Breast epithelium (tissue), 4 donors: ENCODE results near the gene HDAC4. TPM values are rescaled to one million over a fixed set of nuclear protein-coding genes. Genes with fewer than 3 reads are reported as not detected.

Experiments used
- DNase-seq, 2 donors: peaks; one replicate each; pipeline ENCODE4 v3.0.0-alpha.2; 2019; ENCODE audit warnings: low spot score in 2 of 2
- H3K27ac ChIP-seq, 2 donors: fragments of 200-600 bp; sonication (generic) in 1 of 2; one replicate each; pipeline ENCODE4 v1.5.1; 2016 to 2019; ENCODE audit warnings: mild to moderate bottlenecking in 1 of 2
- H3K27me3 ChIP-seq, 2 donors: fragments of 200-600 bp; sonication (generic) in 1 of 2; one replicate each; pipeline versions ENCODE4 v1.5.1 to v1.6.0; 2017 to 2019; ENCODE audit warnings: control low read depth in 1 of 2, mild to moderate bottlenecking in 1 of 2
- H3K36me3 ChIP-seq: fragments of 200-600 bp; one replicate; pipeline ENCODE4 v1.5.1; 2019
- H3K4me1 ChIP-seq, 2 donors: fragments of 200-600 bp; sonication (generic); one replicate each; pipeline ENCODE4 v1.5.1; 2016 to 2019; ENCODE audit warnings: control low read depth in 1 of 2
- H3K4me3 ChIP-seq, 3 donors: fragments of 200-600 bp; sonication (generic); 1 replicate in 2 of 3; 2 replicates in 1 of 3; pipeline ENCODE4 v1.5.1; 2016 to 2019; ENCODE audit warnings: mild to moderate bottlenecking in 3 of 3, moderate library complexity in 2 of 3
- H3K9me3 ChIP-seq, 2 donors: fragments of 200-600 bp; sonication (generic) in 1 of 2; one replicate each; pipeline ENCODE4 v1.5.1; 2016 to 2019; ENCODE audit warnings: control low read depth in 1 of 2
- CTCF ChIP-seq, 3 donors: fragments of 450-650 bp; IDR thresholded peaks; one replicate each; pipeline ENCODE4 v1.5.1; 2016 to 2017; ENCODE audit warnings: antibody characterized with exemption in 3 of 3, mild to moderate bottlenecking in 3 of 3, moderate library complexity in 3 of 3
- POLR2A ChIP-seq: fragments of 450-650 bp; IDR thresholded peaks from one replicate; pipeline ENCODE4 v1.6.1; 2016; ENCODE audit warnings: antibody characterized with exemption, mild to moderate bottlenecking, moderate library complexity
- POLR2AphosphoS5 ChIP-seq, 3 donors: sonication (generic); formaldehyde crosslinking; IDR thresholded peaks; one replicate each; pipeline ENCODE4 v1.6.1; 2017; ENCODE audit warnings: antibody characterized with exemption in 3 of 3
- intact Hi-C: fragments of 100-400 bp; cut with DNase I; formaldehyde crosslinking; loops from one replicate; pipeline ENCODE4 v1.15.1; 2023; ENCODE audit warnings: low total_unique reads
- total RNA-seq, 3 donors: library from RNA; depleted of rRNA; stranded (reverse); fragments of >200 nt; gene quantifications; one replicate each; pipeline ENCODE4 v1.1.0, GENCODE V29; 2016

Gene HDAC4
- total RNA-seq, 3 donors from 2014 or later = 20.3 to 36.0 (median 32.8) TPM

GRCh38 chr2:239166201-239166834 lies 234.5 kb downstream of the HDAC4 start:
- Histone ChIP-seq H3K27me3 (no peaks in the 10 kb centered on the region), H3K4me3 (no peak overlapping the region), H3K9me3 (peaks cover 8 to 9% of the 10 kb centered on the region in 2 donors), H3K4me1 (no peaks in the 10 kb centered on the region), H3K27ac (no peak overlapping the region), H3K36me3 (no peaks in the 10 kb centered on the region)
- TF ChIP-seq POLR2AphosphoS5 (IDR thresholded peaks at IDR 0.05) = no peak
- no peak for TF ChIP-seq POLR2A
- no peak for TF ChIP-seq CTCF (IDR thresholded peaks at IDR 0.05)
- intact Hi-C loops = no loop called here
- peak in 1 of 2 donors; percentile 41 for DNase-seq

GRCh38 chr2:239165206-239165831 lies 235.5 kb downstream of the HDAC4 start:
- Histone ChIP-seq H3K9me3 (no peaks in the 10 kb centered on the region), H3K36me3 (no peaks in the 10 kb centered on the region), H3K4me3 (no peak overlapping the region), H3K4me1 (no peaks in the 10 kb centered on the region), H3K27me3 (no peaks in the 10 kb centered on the region), H3K27ac (no peak overlapping the region)
- intact Hi-C loops = no loop called here
- no peak for TF ChIP-seq POLR2AphosphoS5 (IDR thresholded peaks at IDR 0.05)
- no peak for TF ChIP-seq POLR2A
- TF ChIP-seq CTCF (IDR thresholded peaks at IDR 0.05) = no peak
- peak in 1 of 2 donors; percentile 14 for DNase-seq

- no peaks in the 10 kb centered on the region for H3K36me3 ChIP-seq
- no peaks in the 10 kb centered on the region for H3K4me1 ChIP-seq
- H3K27me3 ChIP-seq = no peaks in the 10 kb centered on the region
- peak in 1 of 2 donors; percentile 39 for DNase-seq
- intact Hi-C loops = no loop called here
- no peak overlapping the region for H3K4me3 ChIP-seq
- H3K9me3 ChIP-seq = no peaks in the 10 kb centered on the region
- TF ChIP-seq POLR2A (no peak), CTCF (IDR thresholded peaks at IDR 0.05) (no peak)
- H3K27ac ChIP-seq = no peak overlapping the region
Observed at GRCh38 chr2:239164335-239164871, 236.4 kb downstream of the HDAC4 start.

- H3K27me3 ChIP-seq = no peaks in the 10 kb centered on the region
- no peaks in the 10 kb centered on the region for H3K9me3 ChIP-seq
- no peak overlapping the region for H3K27ac ChIP-seq
- intact Hi-C loops = no loop called here
- no peak for TF ChIP-seq POLR2AphosphoS5 (IDR thresholded peaks at IDR 0.05)
- TF ChIP-seq POLR2A = no peak
- TF ChIP-seq CTCF (IDR thresholded peaks at IDR 0.05) = no peak
- no peak overlapping the region for H3K4me3 ChIP-seq
- H3K36me3 ChIP-seq = no peaks in the 10 kb centered on the region
- no peaks in the 10 kb centered on the region for H3K4me1 ChIP-seq
- DNase-seq = peak in 1 of 2 donors; percentile 33
Observed at GRCh38 chr2:239163688-239164334, 237.0 kb downstream of the HDAC4 start.
